Inflammatory macrophage (primary cell): Measurements from ENCODE around the gene VDR.
"Not testable (repeated sequence)": the region's sequence is repeated elsewhere in the genome, so short reads cannot be mapped to it uniquely, and the experiment has no call there.

Experiments used
- DNase-seq, 2 donors: peaks; one replicate each; pipeline ENCODE4 v3.0.0-alpha.2; 2020 to 2022

VDR gene

DNA sequence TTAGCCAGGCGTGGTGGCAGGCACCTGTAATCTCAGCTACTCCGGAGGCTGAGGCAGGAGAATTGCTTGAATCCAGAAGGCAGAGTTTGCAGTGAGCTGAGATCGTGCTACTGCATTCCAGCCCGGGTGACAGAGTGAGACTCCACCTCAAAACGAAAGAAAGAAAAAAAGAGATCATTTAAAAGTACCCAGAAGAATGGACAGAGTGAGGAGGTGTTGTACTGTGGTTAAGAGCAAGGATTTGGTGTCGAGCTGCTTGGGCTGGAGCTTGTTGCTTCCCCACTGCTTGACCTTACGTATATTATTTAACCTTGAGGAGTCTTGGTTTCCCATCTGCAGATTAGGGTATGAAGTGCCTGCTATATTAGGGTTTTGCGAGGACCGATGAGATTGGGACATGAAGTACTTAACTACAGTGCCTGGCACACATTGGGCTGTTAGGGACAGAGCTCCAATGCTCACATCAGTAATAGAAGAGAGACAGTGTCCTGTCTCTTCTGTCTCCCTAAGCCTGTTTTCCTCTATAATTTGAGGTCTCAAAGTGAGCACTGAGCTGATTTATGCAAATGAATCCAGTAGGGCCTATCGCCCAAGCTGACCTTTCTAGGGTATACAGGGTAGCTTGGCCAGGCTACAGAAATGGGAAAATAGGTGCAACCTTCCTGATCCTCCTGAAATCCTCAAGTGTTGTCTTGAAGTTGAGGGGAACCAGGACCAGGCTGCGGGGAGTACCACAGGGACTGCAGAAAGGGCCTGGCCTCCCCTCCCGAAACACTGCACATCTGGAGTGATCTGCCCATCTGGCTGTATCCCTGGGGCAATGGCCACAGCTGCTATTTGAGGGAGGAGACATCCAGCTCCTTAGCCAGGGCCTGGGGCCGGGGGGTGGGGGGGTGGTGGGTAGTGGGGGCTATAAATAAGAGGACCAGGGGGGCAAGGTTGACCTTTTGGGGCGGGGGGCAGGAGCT, 76.5 kb downstream of the VDR start:
- DNase-seq: no peak

- DNase-seq: no peak
Observed at GRCh38 chr12:47825173-47825639, 79.6 kb downstream of the VDR start.

GRCh38 chr12:47824635-47825034, 80.2 kb downstream of the VDR start:
- DNase-seq: no peak

- no peak for DNase-seq
Observed at GRCh38 chr12:47824198-47824597, 80.6 kb downstream of the VDR start.

GRCh38 chr12:47823422-47824086, 81.2 kb downstream of the VDR start:
- DNase-seq: no peak

DNA sequence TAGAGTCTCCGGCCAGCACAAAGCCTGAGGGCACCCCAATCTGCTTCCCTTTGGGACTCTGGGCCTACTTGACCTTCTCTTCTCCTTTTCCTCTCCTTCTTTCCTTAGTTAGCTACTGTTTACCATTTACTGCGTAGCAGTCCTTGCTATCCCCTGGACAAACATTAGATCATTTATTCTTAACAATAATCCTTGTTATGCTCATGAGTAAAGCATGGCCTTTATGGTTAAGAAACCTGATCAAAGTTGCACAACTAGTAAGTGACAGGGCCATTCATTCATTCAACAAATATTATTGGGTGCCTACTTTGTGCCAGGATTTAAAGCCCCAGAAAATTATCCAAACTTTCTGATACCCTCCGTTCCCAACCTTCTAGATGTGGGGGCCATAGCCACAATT, 81.9 kb downstream of the VDR start:
- DNase-seq: no peak

DNA sequence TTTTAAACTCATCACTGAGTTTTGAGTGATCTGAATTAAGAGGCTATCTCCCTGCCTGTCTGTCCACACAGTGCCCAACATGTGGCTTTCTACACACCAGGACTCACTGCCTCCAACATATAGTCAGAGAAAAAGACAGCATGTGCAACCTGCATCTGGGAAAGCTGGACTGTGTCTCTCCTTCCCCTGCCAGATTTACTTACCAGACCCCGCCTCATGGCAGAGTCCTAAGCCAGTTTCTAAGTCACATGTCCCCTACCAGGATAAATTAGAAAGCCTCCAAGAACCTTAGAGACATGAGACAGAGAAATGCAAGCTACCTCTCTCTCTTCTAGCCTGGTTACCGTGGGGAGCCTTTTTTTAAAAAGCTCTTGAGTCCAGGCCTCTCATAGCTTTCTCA, 82.4 kb downstream of the VDR start:
- no peak for DNase-seq

DNA sequence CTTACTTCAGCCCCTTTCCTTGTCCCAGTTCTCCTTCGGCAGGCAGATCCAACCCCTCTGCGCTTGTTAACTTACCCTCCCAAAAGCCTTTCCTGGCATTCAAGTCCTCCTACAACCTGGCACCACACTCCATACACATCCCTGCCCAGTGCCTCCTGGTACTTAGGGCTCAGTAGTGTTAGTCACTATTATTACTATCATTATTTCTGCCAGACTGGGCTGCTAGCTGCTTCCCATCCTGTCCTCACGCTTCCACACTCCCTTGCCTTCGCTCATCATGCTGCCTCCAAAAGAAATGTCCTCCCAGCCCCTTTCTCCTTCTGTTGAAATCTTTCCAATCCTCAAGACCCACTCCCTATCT, 83.5 kb downstream of the VDR start:
- no peak for DNase-seq

DNA sequence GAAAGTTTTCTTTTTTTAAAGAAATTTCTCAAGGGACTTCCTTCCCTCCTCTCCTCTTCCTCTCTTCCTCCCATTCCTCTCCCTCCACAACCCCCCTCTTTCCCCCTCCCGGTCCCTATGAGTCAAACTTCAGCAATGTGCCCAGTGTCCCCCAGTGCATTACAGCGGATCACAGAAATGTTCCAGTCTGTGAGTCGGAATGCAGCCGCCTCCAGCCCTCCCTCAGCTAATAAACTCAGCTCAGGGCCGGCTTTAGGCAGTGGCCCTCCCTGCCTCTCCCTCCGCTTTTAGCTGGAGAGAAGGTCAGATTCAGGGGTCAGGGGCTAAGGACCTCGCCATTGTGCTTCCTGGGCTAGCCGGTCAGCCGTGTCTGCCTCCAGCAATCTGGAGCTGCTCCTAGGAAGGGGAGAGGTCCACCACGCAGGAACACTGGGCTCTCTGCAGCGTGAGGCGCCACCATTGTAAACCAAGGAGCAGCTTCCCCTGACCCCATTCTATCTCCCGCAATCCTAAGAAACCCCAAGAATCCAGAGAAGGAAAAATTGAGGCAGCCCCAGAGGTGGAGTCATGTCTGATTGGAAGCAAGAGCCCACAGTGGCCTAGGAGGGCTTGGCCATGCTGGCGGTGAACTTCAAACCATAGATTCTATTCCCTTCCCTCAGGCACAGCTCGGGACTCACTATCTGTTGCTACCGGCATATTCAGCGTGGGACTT, 84.0 kb downstream of the VDR start:
- peak; percentile 61 to 69 for DNase-seq

DNA sequence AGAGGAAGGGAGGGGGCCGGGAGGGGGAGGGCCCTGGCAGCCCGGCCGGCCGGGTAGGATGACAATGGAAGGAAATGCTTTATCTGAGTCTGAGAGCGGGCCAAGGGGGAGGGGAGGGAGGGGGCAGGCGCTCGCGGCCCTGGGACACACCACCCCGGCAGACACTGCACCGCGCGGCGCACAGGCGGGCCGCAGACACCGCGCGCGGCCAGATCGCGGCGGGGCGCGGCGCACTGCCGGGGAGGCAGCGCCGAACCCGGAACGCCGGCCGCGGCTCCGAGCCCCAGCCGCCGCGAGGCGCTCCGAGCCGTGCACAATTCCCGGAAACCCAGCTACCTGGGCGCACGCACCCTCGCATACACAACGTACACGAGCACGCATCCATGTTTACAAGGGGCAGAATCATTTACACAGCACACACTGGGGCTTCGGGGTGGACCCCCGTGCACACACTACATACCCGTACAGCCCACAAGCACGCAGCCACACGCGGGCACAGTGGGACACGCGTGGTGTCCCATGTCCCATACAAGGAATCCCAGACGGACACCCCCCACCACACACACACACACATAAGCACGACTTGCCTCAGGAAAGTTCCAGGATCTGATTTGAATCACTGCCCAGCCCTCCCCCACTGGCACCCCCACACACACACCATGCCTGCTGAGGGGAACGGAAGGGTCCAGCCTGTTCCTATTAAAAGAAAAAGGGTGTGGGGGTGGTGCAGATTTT, 84.7 kb downstream of the VDR start, which contains the start of gene HDAC7:
Gene HDAC7, minus strand, starts transcription at position 8 of the 735 bp plus-strand sequence. CDS start 118 bp downstream, outside the sequence.
- DNase-seq: peak in 1 of 2 donors; percentile 47

DNA sequence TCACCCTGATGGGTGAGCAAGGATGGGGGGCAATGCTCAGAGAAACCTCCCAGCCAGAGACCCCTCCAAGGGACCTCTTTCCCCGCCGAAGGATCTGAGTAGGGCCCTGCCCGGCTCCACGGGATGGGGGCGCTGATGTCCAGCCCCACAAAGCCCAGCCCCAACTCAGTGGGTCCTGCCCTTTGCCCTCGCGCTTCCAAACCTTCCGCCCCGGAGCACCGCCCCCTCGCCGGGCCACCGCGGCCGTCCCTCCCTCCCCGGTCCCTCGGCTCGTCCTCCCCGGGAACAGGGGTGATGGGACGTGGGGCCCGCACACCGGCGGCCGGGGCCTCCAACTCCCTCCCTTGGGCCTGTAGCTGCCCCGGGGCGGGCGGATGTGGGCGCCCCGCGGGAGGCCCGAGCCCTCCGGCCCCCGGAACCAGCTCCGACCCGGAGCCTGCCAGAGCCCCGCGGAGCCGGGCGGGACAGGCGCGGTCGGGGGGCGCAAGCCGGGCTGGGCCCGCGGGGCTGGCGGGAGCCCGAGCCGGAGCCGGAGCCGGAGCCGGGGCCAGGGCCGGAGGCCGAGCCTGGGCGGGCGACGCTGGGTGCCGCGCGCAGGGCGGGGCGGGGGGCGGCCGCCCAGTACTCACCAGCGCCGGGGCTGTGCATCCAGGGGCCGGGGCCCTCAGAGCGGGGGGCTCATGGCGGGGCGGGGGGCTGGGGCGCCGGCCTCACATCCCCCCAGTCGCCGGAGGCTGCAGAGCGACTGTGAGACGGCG, 85.5 kb downstream of the VDR start:
- peak; percentile 47 to 62 for DNase-seq

GRCh38 chr12:47818467-47819137, 86.2 kb downstream of the VDR start:
- DNase-seq: no peak

- no peak for DNase-seq
Observed at GRCh38 chr12:47818007-47818376, 86.8 kb downstream of the VDR start.

DNA sequence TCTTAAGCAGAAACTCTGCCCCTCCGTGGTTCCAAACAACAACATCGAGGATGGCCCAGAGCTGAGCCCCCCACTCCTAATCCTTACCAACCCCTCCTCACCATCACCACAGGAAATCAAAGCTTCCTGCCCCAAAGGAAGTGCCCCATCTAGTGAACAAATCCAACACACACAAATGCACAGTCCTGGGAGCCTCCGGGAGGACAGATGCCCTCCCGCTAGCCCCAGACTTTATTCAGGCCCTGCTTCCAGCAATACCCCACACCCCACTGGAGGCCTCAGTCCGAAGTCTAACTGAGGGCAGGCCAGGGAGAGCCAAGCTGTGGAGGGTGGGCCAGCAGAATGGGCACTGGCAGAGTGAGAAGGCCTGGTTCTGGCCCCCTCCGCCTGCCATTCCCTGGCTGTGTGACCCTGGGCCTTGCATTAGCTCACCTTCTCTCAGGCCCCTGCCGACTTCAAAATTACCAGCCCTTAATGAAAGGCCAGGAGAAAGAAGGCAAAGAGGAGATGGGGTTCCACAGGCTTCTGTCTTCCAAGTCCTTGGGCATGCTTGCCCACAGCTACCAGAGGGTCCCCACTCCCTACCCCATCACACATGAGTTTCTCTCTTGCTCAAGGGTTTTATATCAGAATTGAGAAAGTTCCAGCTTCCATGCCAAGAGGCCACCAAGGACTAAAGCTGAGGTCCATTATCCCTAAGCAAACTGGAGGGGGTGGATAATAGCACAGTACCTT, 87.4 kb downstream of the VDR start:
- no peak for DNase-seq

DNA sequence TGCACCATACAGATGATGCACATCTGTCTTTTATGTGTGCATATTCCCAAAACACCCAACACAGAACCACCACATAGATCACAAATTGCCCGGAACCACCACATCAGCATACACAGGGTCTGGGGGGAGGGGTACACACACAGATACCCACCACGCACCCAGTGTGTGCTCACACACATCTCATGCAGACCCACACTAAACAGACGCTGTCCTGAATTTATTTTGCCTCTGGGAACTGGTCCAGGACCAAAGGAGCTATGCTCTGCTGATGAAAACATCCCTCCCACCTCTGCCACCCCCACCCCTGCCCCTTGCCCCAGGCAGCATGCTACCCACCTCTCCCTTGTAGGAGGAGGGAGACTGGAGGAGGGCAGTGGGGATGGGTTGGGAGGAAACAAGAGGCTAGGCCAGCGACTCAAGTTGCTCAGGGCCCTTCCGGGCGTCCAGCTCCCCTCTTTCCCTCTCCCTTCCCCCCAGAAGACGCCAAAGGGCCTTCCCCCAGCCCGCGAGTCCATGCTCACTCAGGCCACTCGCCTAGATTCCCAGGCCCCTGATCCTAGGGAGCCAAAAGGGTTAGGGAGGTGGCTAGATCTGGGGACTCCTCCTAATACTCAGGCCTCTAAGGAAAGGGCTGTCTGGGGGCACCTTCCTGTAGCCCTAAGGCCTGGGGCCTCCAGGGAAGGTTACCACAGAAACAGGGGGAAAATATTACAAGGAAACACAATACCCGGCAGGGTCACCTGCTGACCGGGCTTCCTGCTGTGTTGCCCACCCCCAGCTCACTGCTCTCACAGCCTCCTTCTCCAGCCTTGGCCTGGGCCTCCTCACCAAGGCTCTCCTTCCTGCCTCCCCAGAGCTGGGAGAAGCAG, 88.2 kb downstream of the VDR start:
- DNase-seq: no peak

DNA sequence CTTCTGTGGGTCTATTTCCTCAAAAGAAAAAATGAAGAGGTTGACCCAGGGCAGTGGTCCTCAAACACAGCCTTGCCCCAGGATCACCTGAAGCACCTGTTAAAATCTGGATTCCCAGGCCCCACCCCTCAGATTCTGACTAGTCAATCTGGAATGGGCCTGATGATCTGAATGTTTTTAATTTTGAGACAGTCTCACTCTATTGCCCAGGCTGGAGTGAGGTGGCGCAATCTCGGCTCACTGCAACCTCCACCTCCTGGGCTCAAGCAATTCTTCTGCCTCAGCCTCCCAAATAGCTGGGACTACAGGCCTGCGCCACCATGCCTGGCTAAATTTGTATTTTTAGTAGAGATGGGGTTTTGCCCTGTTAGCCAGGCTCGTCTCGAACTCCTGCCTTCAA, 89.3 kb downstream of the VDR start:
- DNase-seq: not testable (repeated sequence)

DNA sequence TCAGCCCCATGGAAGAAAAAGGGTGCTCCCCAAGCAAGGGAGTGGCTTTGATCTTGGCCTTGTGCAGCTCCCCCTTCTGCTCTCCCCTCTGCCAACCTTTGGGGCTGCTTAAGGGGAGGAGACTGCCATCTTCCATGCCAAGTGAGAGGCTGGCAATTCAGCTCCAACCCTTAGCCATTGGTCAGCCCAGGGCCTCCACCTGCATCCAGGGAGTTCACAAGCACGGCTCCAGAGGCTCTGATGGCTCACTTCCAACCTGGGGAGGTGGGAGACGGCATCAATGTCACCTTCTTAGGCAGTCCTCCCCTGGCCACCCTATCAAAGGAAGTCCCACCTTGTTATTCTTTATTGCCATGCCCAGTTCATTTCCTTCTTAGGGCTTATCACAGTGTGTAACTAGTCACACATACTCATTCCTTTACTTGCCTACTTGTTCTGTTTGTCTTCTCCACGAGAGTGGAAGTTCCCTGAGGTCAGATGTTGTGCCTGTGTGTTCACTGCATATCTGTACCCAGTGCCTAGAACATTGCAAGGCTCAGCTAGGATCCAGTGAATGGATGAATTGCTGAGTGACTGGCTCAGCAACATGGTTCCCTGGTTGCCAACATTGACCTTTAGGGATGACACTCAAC, 90.1 kb downstream of the VDR start:
- no peak for DNase-seq

DNA sequence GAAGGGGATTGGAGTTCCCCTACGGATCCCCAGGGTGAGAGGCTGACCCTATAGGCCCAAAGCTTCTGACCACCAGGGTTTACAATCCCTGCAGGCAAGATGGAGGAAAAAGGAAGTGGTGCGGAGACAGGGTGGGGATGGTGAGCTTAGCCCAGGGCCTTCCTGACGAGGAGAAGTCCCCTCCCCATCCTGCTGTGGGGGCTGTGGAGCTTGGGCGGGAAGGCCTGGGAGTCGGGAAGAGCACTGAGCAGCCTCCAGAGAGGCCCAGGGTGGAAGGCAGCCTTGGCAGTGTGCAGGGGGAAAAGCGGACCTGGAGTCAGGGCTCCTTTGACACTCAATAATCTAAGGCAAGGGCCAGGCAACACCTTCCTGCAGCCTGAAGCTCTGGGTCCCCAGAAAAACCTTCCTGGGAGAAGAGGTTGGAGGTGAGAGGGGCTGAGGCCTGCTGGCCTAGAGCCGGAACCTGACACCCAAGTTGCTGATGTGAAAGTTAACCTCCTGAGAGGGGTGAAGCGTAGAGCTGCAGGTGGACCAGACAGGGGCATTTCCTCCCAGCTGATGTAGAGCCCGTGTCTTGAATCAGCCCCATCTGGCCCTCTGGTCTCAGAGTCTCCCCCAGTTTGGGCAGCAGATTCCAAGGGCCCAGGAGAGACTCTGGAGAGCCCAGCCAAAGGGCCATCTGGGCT, 91.1 kb downstream of the VDR start:
- peak; percentile 54 to 58 for DNase-seq
